Lung (tissue), 12 donors: ENCODE data around the gene DDX41. TPM values are rescaled to one million over a fixed set of nuclear protein-coding genes. Genes with fewer than 3 reads are reported as not detected.

Experiments used
- ATAC-seq: fragments of 200-7000 bp; cut with Tn5 transposase; one replicate; pipeline ENCODE4 v1.9.1; 2020; ENCODE audit warnings: moderate number of reproducible peaks; ENCODE audit not compliant: insufficient read depth, low FRiP score
- DNase-seq, 3 donors: peaks; one replicate each; pipeline ENCODE4 v3.0.0-alpha.2; 2013 to 2017
- H3K27ac ChIP-seq, 2 donors: one replicate each; pipeline ENCODE4 v1.5.1; 2013; ENCODE audit warnings: mild to moderate bottlenecking in 2 of 2, moderate library complexity in 2 of 2, control low read depth in 1 of 2, inconsistent platforms in 1 of 2, low read depth in 1 of 2, low read length in 1 of 2
- H3K27me3 ChIP-seq, 3 donors: one replicate each; pipeline ENCODE4 v1.5.1; 2013; ENCODE audit warnings: low read length in 2 of 3; ENCODE audit not compliant: control insufficient read depth in 3 of 3, insufficient read depth in 3 of 3
- H3K36me3 ChIP-seq, 4 donors: one replicate each; pipeline ENCODE4 v1.5.1; 2013; ENCODE audit warnings: low read length in 4 of 4, mild to moderate bottlenecking in 1 of 4, moderate library complexity in 1 of 4; ENCODE audit not compliant: control insufficient read depth in 4 of 4, insufficient read depth in 4 of 4
- H3K4me1 ChIP-seq, 5 donors: one replicate each; pipeline ENCODE4 v1.5.1; 2013; ENCODE audit warnings: low read length in 5 of 5, mild to moderate bottlenecking in 2 of 5, moderate library complexity in 1 of 5; ENCODE audit not compliant: control insufficient read depth in 5 of 5, insufficient read depth in 5 of 5
- H3K4me3 ChIP-seq: one replicate; pipeline ENCODE4 v1.5.1; 2013; ENCODE audit warnings: mild to moderate bottlenecking, control low read depth, moderate library complexity
- H3K9ac ChIP-seq, 2 donors: one replicate each; pipeline ENCODE4 v1.5.1; 2013; ENCODE audit warnings: low read length in 2 of 2, control low read depth in 1 of 2; ENCODE audit not compliant: insufficient read depth in 1 of 2
- H3K9me3 ChIP-seq, 4 donors: one replicate each; pipeline ENCODE4 v1.5.1; 2013; ENCODE audit warnings: low read length in 3 of 4, mild to moderate bottlenecking in 1 of 4, moderate library complexity in 1 of 4; ENCODE audit not compliant: control insufficient read depth in 4 of 4, insufficient read depth in 3 of 4
- CTCF ChIP-seq: IDR thresholded peaks from 2 replicates; pipeline ENCODE4 v1.5.1; 2012; ENCODE audit warnings: mild to moderate bottlenecking; ENCODE audit errors: control extremely low read depth, extremely low read depth
- WGBS, 2 donors: extraction: QIAGEN DNeasy Blood & Tissue Kit; methylation state at CpG; one replicate each; pipeline ENCODE4 v1.1.7; 2013; 5-methylcytosine and 5-hydroxymethylcytosine counted together
- polyA plus RNA-seq, 2 donors: library from polyadenylated mRNA; stranded (reverse); fragments of 200-250 nt; gene quantifications; one replicate each; pipeline ENCODE4 v1.2.1, GENCODE V29; 2013
- total RNA-seq, 2 donors: library from RNA; depleted of rRNA in 1 of 2; stranded (reverse); fragments of >200 nt in 1 of 2; gene quantifications; one replicate each; pipeline ENCODE4 v1.2.1, GENCODE V29; 2014 to 2021
- donor health status: control.
- donor health status: control.
- donor health status: Bipolar disorder and iron deficiency.
- donor health status: healthy.
- donor health status: DM: yes; HTN: yes; CAD: no.

DDX41 gene
- total and polyA plus RNA-seq, 4 donors, result 63.2 to 110 (median 73.6) TPM

- ATAC-seq (no peak), DNase-seq (no peak)
- Histone ChIP-seq H3K36me3 (peaks cover 0 to 54% (median 27%) of the 10 kb centered on the region in 4 donors), H3K9me3 (peaks cover 0 to 3% (median 0%) of the 10 kb centered on the region in 4 donors), H3K27me3 (no peaks in the 10 kb centered on the region), H3K27ac (no peak overlapping the region), H3K4me3 (no peak overlapping the region), H3K4me1 (peaks cover 0 to 2% (median 0%) of the 10 kb centered on the region in 5 donors), H3K9ac (no peak overlapping the region)
- 76 to 79% methylated on average over 13 of the region's 13 CpGs for WGBS, 2 donors
- TF ChIP-seq CTCF, result no peak
Observed at GRCh38 chr5:177484902-177485549, 31.7 kb downstream of the DDX41 start.

- peaks cover 0 to 3% (median 0%) of the 10 kb centered on the region in 4 donors for H3K9me3 ChIP-seq
- WGBS, 2 donors, result 93% methylated on average over 22 of the region's 22 CpGs
- H3K27me3 ChIP-seq, result no peaks in the 10 kb centered on the region
- no peak for TF ChIP-seq CTCF
- peaks cover 0 to 50% (median 23%) of the 10 kb centered on the region in 4 donors for H3K36me3 ChIP-seq
- DNase-seq, result no peak
- H3K4me1 ChIP-seq, result peaks cover 0 to 9% (median 4%) of the 10 kb centered on the region in 5 donors
- H3K27ac ChIP-seq, result no peak overlapping the region
- H3K4me3 ChIP-seq, result no peak overlapping the region
- ATAC-seq, result no peak
- H3K9ac ChIP-seq, result no peak overlapping the region
Observed at GRCh38 chr5:177483994-177484901, 32.5 kb downstream of the DDX41 start.

- H3K9ac ChIP-seq, result no peak overlapping the region
- peaks cover 3 to 16% (median 9%) of the 10 kb centered on the region in 5 donors for H3K4me1 ChIP-seq
- peaks cover 0 to 3% (median 0%) of the 10 kb centered on the region in 4 donors for H3K9me3 ChIP-seq
- no peak overlapping the region for H3K27ac ChIP-seq
- no peaks in the 10 kb centered on the region for H3K27me3 ChIP-seq
- 96 to 98% methylated on average over 9 of the region's 9 CpGs for WGBS, 2 donors
- ATAC-seq (no peak), DNase-seq (no peak)
- no peak for TF ChIP-seq CTCF
- H3K4me3 ChIP-seq, result no peak overlapping the region
- H3K36me3 ChIP-seq, result peaks cover 0 to 39% (median 17%) of the 10 kb centered on the region in 4 donors
Observed at GRCh38 chr5:177483042-177483441, 33.7 kb downstream of the DDX41 start.
